Thymus (tissue), 11 donors: ENCODE results near the gene CPNE4. TPM values are rescaled to one million over a fixed set of nuclear protein-coding genes. Genes with fewer than 3 reads are reported as not detected.

ENCODE experiments used
- DNase-seq, 9 donors: peaks; one replicate each; pipeline ENCODE4 v3.0.0-alpha.2; 2013; ENCODE audit warnings: low spot score in 9 of 9, low read depth in 6 of 9, missing footprints in 1 of 9
- H3K27ac ChIP-seq, 2 donors: one replicate each; pipeline ENCODE4 v1.5.1; 2013; ENCODE audit warnings: control low read depth in 1 of 2, low read depth in 1 of 2, low read length in 1 of 2, mild to moderate bottlenecking in 1 of 2, moderate library complexity in 1 of 2
- H3K27me3 ChIP-seq, 2 donors: one replicate each; pipeline ENCODE4 v1.5.1; 2013; ENCODE audit warnings: low read length in 1 of 2; ENCODE audit not compliant: control insufficient read depth in 2 of 2, insufficient read depth in 1 of 2
- H3K36me3 ChIP-seq, 2 donors: one replicate each; pipeline ENCODE4 v1.5.1; 2013; ENCODE audit warnings: low read length in 1 of 2, mild to moderate bottlenecking in 1 of 2, moderate library complexity in 1 of 2; ENCODE audit not compliant: control insufficient read depth in 2 of 2, insufficient read depth in 2 of 2
- H3K4me1 ChIP-seq, 2 donors: one replicate each; pipeline ENCODE4 v1.5.1; 2013; ENCODE audit warnings: low read length in 2 of 2; ENCODE audit not compliant: control insufficient read depth in 2 of 2, insufficient read depth in 2 of 2
- H3K4me3 ChIP-seq, 2 donors: one replicate each; pipeline ENCODE4 v1.5.1; 2013; ENCODE audit warnings: low read length in 2 of 2, control low read depth in 1 of 2, mild to moderate bottlenecking in 1 of 2
- H3K9me3 ChIP-seq, 2 donors: one replicate each; pipeline ENCODE4 v1.5.1; 2013; ENCODE audit warnings: low read length in 1 of 2, mild to moderate bottlenecking in 1 of 2; ENCODE audit not compliant: control insufficient read depth in 2 of 2, insufficient read depth in 1 of 2
- WGBS: extraction: QIAGEN DNeasy Blood & Tissue Kit; methylation state at CpG from one replicate; pipeline ENCODE4 v1.1.7; 2013; 5-methylcytosine and 5-hydroxymethylcytosine counted together
- polyA plus RNA-seq: library from polyadenylated mRNA; stranded (reverse); fragments of 200-250 nt; gene quantifications from one replicate; pipeline ENCODE4 v1.2.3, GENCODE V29; 2013
- total RNA-seq: library from RNA; stranded (reverse); fragments of 120-200 nt; gene quantifications from one replicate; pipeline ENCODE4 v1.2.4, GENCODE V29; 2013
- donor health status: healthy.

Gene CPNE4
- total and polyA plus RNA-seq, 2 donors = 0.33 to 0.89 TPM

- Histone ChIP-seq H3K9me3 (no peaks in the 10 kb centered on the region), H3K36me3 (no peaks in the 10 kb centered on the region), H3K27me3 (no peaks in the 10 kb centered on the region), H3K4me1 (no peaks in the 10 kb centered on the region), H3K27ac (no peak overlapping the region), H3K4me3 (no peak overlapping the region)
- no peak for DNase-seq
Observed at GRCh38 chr3:131725414-131725813, 309.4 kb downstream of the CPNE4 start.

GRCh38 chr3:131723343-131723742, 311.5 kb downstream of the CPNE4 start:
- Histone ChIP-seq H3K4me1 (no peaks in the 10 kb centered on the region), H3K27ac (no peak overlapping the region), H3K36me3 (no peaks in the 10 kb centered on the region), H3K9me3 (no peaks in the 10 kb centered on the region), H3K27me3 (no peaks in the 10 kb centered on the region), H3K4me3 (no peak overlapping the region)
- no peak for DNase-seq
- WGBS = 96% methylated on average over 5 of the region's 5 CpGs

GRCh38 chr3:131717493-131717892, 317.3 kb downstream of the CPNE4 start:
- Histone ChIP-seq H3K27ac (no peak overlapping the region), H3K4me1 (peaks cover 0 to 4% of the 10 kb centered on the region in 2 donors), H3K9me3 (no peaks in the 10 kb centered on the region), H3K27me3 (no peaks in the 10 kb centered on the region), H3K36me3 (no peaks in the 10 kb centered on the region), H3K4me3 (no peak overlapping the region)
- no peak for DNase-seq
- 74% methylated on average over 7 of the region's 7 CpGs for whole genome bisulfite sequencing

GRCh38 chr3:131716943-131717342, 317.9 kb downstream of the CPNE4 start:
- Histone ChIP-seq H3K4me3 (no peak overlapping the region), H3K27ac (no peak overlapping the region), H3K27me3 (no peaks in the 10 kb centered on the region), H3K36me3 (no peaks in the 10 kb centered on the region), H3K9me3 (no peaks in the 10 kb centered on the region), H3K4me1 (peaks cover 0 to 4% of the 10 kb centered on the region in 2 donors)
- DNase-seq = no peak
- 90% methylated on average over 4 of the region's 4 CpGs for WGBS

- WGBS = 78% methylated on average over 1 of the region's 1 CpG
- no peaks in the 10 kb centered on the region for H3K9me3 ChIP-seq
- no peak for DNase-seq
Observed at GRCh38 chr3:131716007-131716406, 318.8 kb downstream of the CPNE4 start.

GRCh38 chr3:131714585-131715220, 320.1 kb downstream of the CPNE4 start:
- WGBS = 95% methylated on average over 1 of the region's 1 CpG
- DNase-seq = no peak

More at GRCh38 chr3:131716007-131716406, 318.8 kb downstream of the CPNE4 start:
- Histone ChIP-seq H3K36me3 (no peaks in the 10 kb centered on the region), H3K4me1 (peaks cover 0 to 4% of the 10 kb centered on the region in 2 donors), H3K27me3 (no peaks in the 10 kb centered on the region), H3K4me3 (no peak overlapping the region), H3K27ac (no peak overlapping the region)

GRCh38 chr3:131713416-131714123, 321.2 kb downstream of the CPNE4 start:
- WGBS = 81% methylated on average over 3 of the region's 3 CpGs
- no peak for DNase-seq
- Histone ChIP-seq H3K4me3 (no peak overlapping the region), H3K9me3 (no peaks in the 10 kb centered on the region), H3K36me3 (no peaks in the 10 kb centered on the region), H3K4me1 (peaks cover 0 to 4% of the 10 kb centered on the region in 2 donors), H3K27ac (no peak overlapping the region), H3K27me3 (no peaks in the 10 kb centered on the region)

More at GRCh38 chr3:131714585-131715220, 320.1 kb downstream of the CPNE4 start:
- no peak overlapping the region for H3K4me3 ChIP-seq
- no peaks in the 10 kb centered on the region for H3K9me3 ChIP-seq
- no peaks in the 10 kb centered on the region for H3K27me3 ChIP-seq
- H3K4me1 ChIP-seq = peaks cover 0 to 4% of the 10 kb centered on the region in 2 donors
- no peaks in the 10 kb centered on the region for H3K36me3 ChIP-seq
- no peak overlapping the region for H3K27ac ChIP-seq

GRCh38 chr3:131712662-131713061, 322.2 kb downstream of the CPNE4 start:
- no peaks in the 10 kb centered on the region for H3K27me3 ChIP-seq
- no peak overlapping the region for H3K27ac ChIP-seq
- DNase-seq = no peak
- H3K4me3 ChIP-seq = no peak overlapping the region
- H3K4me1 ChIP-seq = peaks cover 0 to 4% of the 10 kb centered on the region in 2 donors
- no peaks in the 10 kb centered on the region for H3K9me3 ChIP-seq
- no peaks in the 10 kb centered on the region for H3K36me3 ChIP-seq
- 85% methylated on average over 3 of the region's 3 CpGs for WGBS

GRCh38 chr3:131711114-131711768, 323.6 kb downstream of the CPNE4 start:
- H3K4me3 ChIP-seq = no peak overlapping the region
- WGBS = 84% methylated on average over 7 of the region's 7 CpGs
- no peak overlapping the region for H3K27ac ChIP-seq
- H3K4me1 ChIP-seq = peaks cover 0 to 4% of the 10 kb centered on the region in 2 donors
- DNase-seq = no peak
- no peaks in the 10 kb centered on the region for H3K36me3 ChIP-seq
- no peaks in the 10 kb centered on the region for H3K9me3 ChIP-seq
- no peaks in the 10 kb centered on the region for H3K27me3 ChIP-seq
